Urinary bladder (tissue), 4 donors: ENCODE measurements around the gene TMEM106C. TPM values are rescaled to one million over a fixed set of nuclear protein-coding genes. Genes with fewer than 3 reads are reported as not detected.

ENCODE experiments used
- DNase-seq: peaks from one replicate; pipeline ENCODE4 v3.0.0-alpha.2; 2015; ENCODE audit errors: extremely low spot score
- H3K27ac ChIP-seq: one replicate; pipeline ENCODE4 v1.5.1; 2013; ENCODE audit warnings: low read depth, mild to moderate bottlenecking, moderate library complexity
- H3K36me3 ChIP-seq: one replicate; pipeline ENCODE4 v1.6.1; 2013; ENCODE audit warnings: mild to moderate bottlenecking, moderate library complexity; ENCODE audit not compliant: insufficient read depth
- H3K4me1 ChIP-seq: one replicate; pipeline ENCODE4 v1.6.1; 2013; ENCODE audit warnings: mild to moderate bottlenecking, moderate library complexity; ENCODE audit not compliant: insufficient read depth
- H3K4me3 ChIP-seq: one replicate; pipeline ENCODE4 v1.5.1; 2013; ENCODE audit warnings: low read depth, low read length
- WGBS: extraction: QIAGEN DNeasy Blood & Tissue Kit; methylation state at CpG from one replicate; pipeline ENCODE4 v1.1.7; 2013; 5-methylcytosine and 5-hydroxymethylcytosine counted together
- polyA plus RNA-seq: library from polyadenylated mRNA; stranded (reverse); fragments of 200-250 nt; gene quantifications from one replicate; pipeline ENCODE4 v1.2.3, GENCODE V29; 2013
- total RNA-seq: library from RNA; depleted of rRNA; stranded (reverse); fragments of >200 nt; gene quantifications from one replicate; pipeline ENCODE4 v1.2.3, GENCODE V29; 2014
- donor health status: healthy with polysubstance abuse.
- donor health status: healthy.

Gene TMEM106C
- total and polyA plus RNA-seq, 2 donors: 35.7 to 89.8 TPM

- no peaks in the 10 kb centered on the region for H3K4me1 ChIP-seq
- no peak overlapping the region for H3K4me3 ChIP-seq
- no peak for DNase-seq
- H3K27ac ChIP-seq: no peak overlapping the region
- WGBS: 64% methylated on average over 1 of the region's 1 CpG
- no peaks in the 10 kb centered on the region for H3K36me3 ChIP-seq
Observed at GRCh38 chr12:48015129-48015528, 51.7 kb downstream of the TMEM106C start.

- Histone ChIP-seq H3K27ac (no peak overlapping the region), H3K36me3 (no peaks in the 10 kb centered on the region), H3K4me1 (no peaks in the 10 kb centered on the region), H3K4me3 (no peak overlapping the region)
- WGBS: 85% methylated on average over 7 of the region's 7 CpGs
- DNase-seq: no peak
Observed at GRCh38 chr12:48015954-48016353, 52.6 kb downstream of the TMEM106C start.

GRCh38 chr12:48016373-48017020 lies 53.1 kb downstream of the TMEM106C start:
- H3K36me3 ChIP-seq: no peaks in the 10 kb centered on the region
- H3K4me1 ChIP-seq: no peaks in the 10 kb centered on the region
- 68% methylated on average over 8 of the region's 8 CpGs for WGBS
- no peak overlapping the region for H3K27ac ChIP-seq
- H3K4me3 ChIP-seq: no peak overlapping the region
- no peak for DNase-seq

- DNase-seq: no peak
- Histone ChIP-seq H3K4me3 (no peak overlapping the region), H3K4me1 (no peaks in the 10 kb centered on the region), H3K27ac (no peak overlapping the region), H3K36me3 (no peaks in the 10 kb centered on the region)
- WGBS: 57% methylated on average over 5 of the region's 5 CpGs
Observed at GRCh38 chr12:48017496-48017895, 54.1 kb downstream of the TMEM106C start.

- H3K4me1 ChIP-seq: no peaks in the 10 kb centered on the region
- H3K27ac ChIP-seq: no peak overlapping the region
- H3K36me3 ChIP-seq: no peaks in the 10 kb centered on the region
- WGBS: 75% methylated on average over 4 of the region's 4 CpGs
- H3K4me3 ChIP-seq: no peak overlapping the region
- DNase-seq: no peak
Observed at GRCh38 chr12:48017921-48018617, 54.7 kb downstream of the TMEM106C start.

Other genes starting within 250 kb of the TMEM106C start
- gene ENDOU, start 238.1 kb upstream of the TMEM106C start, total RNA-seq: not detected
- gene ENDOU, start 238.1 kb upstream of the TMEM106C start, polyA plus RNA-seq: 1.4 TPM
- 17.2 TPM for gene RAPGEF3, start 204.7 kb upstream of the TMEM106C start, total RNA-seq
- gene RAPGEF3, start 204.7 kb upstream of the TMEM106C start, polyA plus RNA-seq: 38.7 TPM
- 8.6 TPM for gene SLC48A1, start 190.4 kb upstream of the TMEM106C start, total RNA-seq
- gene SLC48A1, start 190.4 kb upstream of the TMEM106C start, polyA plus RNA-seq: 31.1 TPM
- gene HDAC7, start 143.7 kb upstream of the TMEM106C start, total RNA-seq: 26.8 TPM
- 92.4 TPM for gene HDAC7, start 143.7 kb upstream of the TMEM106C start, polyA plus RNA-seq
- gene VDR, start 58.6 kb upstream of the TMEM106C start, total RNA-seq: 0.79 TPM
- gene VDR, start 58.6 kb upstream of the TMEM106C start, polyA plus RNA-seq: 3.7 TPM
- 2.3 TPM for gene COL2A1, start 40.9 kb downstream of the TMEM106C start, total RNA-seq
- not detected for gene COL2A1, start 40.9 kb downstream of the TMEM106C start, polyA plus RNA-seq
- gene SENP1, start 142.5 kb downstream of the TMEM106C start, total RNA-seq: 38.2 TPM
- 6.7 TPM for gene SENP1, start 142.5 kb downstream of the TMEM106C start, polyA plus RNA-seq
- gene PFKM, start 155.8 kb downstream of the TMEM106C start, total RNA-seq: 46.6 TPM
- gene PFKM, start 155.8 kb downstream of the TMEM106C start, polyA plus RNA-seq: 70.8 TPM
- gene ASB8, start 193.9 kb downstream of the TMEM106C start, total RNA-seq: 28.7 TPM
- 32.0 TPM for gene ASB8, start 193.9 kb downstream of the TMEM106C start, polyA plus RNA-seq
- gene CCDC184, start 220.0 kb downstream of the TMEM106C start, total RNA-seq: 0.85 TPM
- 3.7 TPM for gene CCDC184, start 220.0 kb downstream of the TMEM106C start, polyA plus RNA-seq
- gene OR10AD1, start 239.7 kb downstream of the TMEM106C start, total RNA-seq: not detected
- not detected for gene OR10AD1, start 239.7 kb downstream of the TMEM106C start, polyA plus RNA-seq